Measurements from ENCODE around the gene ENC1. TPM values are rescaled to one million over a fixed set of nuclear protein-coding genes. Genes with fewer than 3 reads are reported as not detected.

ENC1 gene
- total RNA-seq, 4 donors from 2014 or later, result 3.4 to 7.8 (median 4.5) TPM

GRCh38 chr5:74638544-74638969 is 2.0 kb downstream of the ENC1 start:
- no peak for TF ChIP-seq CTCF (IDR thresholded peaks at IDR 0.05)
- no peak for TF ChIP-seq POLR2A (IDR thresholded peaks at IDR 0.05)
- WGBS, 2 donors, result 76 to 89% methylated on average over 1 of the region's 1 CpG
- peaks cover 0 to 28% of the 10 kb centered on the region in 2 donors for H3K4me1 ChIP-seq
- H3K27me3 ChIP-seq, result no peaks in the 10 kb centered on the region
- intact Hi-C loops (cut with DNase I), result no loop called here
- no peaks in the 10 kb centered on the region for H3K36me3 ChIP-seq
- no peak overlapping the region for H3K27ac ChIP-seq
- DNase-seq, result no peak
- no peak overlapping the region for H3K4me3 ChIP-seq (replicated peaks in 1 of 3)
- no peaks in the 10 kb centered on the region for H3K9me3 ChIP-seq

- DNase-seq, result no peak
- Histone ChIP-seq H3K4me1 (peaks cover 0 to 30% of the 10 kb centered on the region in 2 donors), H3K4me3 (replicated peaks in 1 of 3) (no peak overlapping the region), H3K27me3 (no peaks in the 10 kb centered on the region), H3K9me3 (no peaks in the 10 kb centered on the region), H3K36me3 (no peaks in the 10 kb centered on the region), H3K27ac (no peak overlapping the region)
- intact Hi-C loops (cut with DNase I), result no loop called here
- 75 to 80% methylated on average over 4 of the region's 4 CpGs for WGBS, 2 donors
- TF ChIP-seq POLR2A (IDR thresholded peaks at IDR 0.05), result no peak
- TF ChIP-seq CTCF (IDR thresholded peaks at IDR 0.05), result no peak
Observed at GRCh38 chr5:74636552-74636951, 4.0 kb downstream of the ENC1 start.

- DNase-seq, result no peak
- no peak overlapping the region for H3K27ac ChIP-seq
- TF ChIP-seq CTCF (IDR thresholded peaks at IDR 0.05) (no peak), POLR2A (IDR thresholded peaks at IDR 0.05) (no peak)
- peaks cover 2 to 34% of the 10 kb centered on the region in 2 donors for H3K4me1 ChIP-seq
- no peaks in the 10 kb centered on the region for H3K9me3 ChIP-seq
- intact Hi-C loops (cut with DNase I), result no loop called here
- WGBS, 2 donors, result 96 to 97% methylated on average over 12 of the region's 12 CpGs
- no peaks in the 10 kb centered on the region for H3K36me3 ChIP-seq
- no peak overlapping the region for H3K4me3 ChIP-seq (replicated peaks in 1 of 3)
- H3K27me3 ChIP-seq, result no peaks in the 10 kb centered on the region
Observed at GRCh38 chr5:74636149-74636548, 4.4 kb downstream of the ENC1 start.

GRCh38 chr5:74634611-74635286 is 5.8 kb downstream of the ENC1 start:
- Histone ChIP-seq H3K9me3 (no peaks in the 10 kb centered on the region), H3K4me1 (peaks cover 8 to 36% of the 10 kb centered on the region in 2 donors), H3K27me3 (no peaks in the 10 kb centered on the region), H3K36me3 (no peaks in the 10 kb centered on the region), H3K4me3 (replicated peaks in 1 of 3) (no peak overlapping the region), H3K27ac (no peak overlapping the region)
- WGBS, 2 donors, result 95 to 98% methylated on average over 15 to 16 of the region's 16 CpGs
- intact Hi-C loops (cut with DNase I), result no loop called here
- TF ChIP-seq POLR2A (IDR thresholded peaks at IDR 0.05), result no peak
- DNase-seq, result no peak

- no peak for TF ChIP-seq POLR2A (IDR thresholded peaks at IDR 0.05)
- TF ChIP-seq CTCF (IDR thresholded peaks at IDR 0.05), result no peak
- Histone ChIP-seq H3K27me3 (no peaks in the 10 kb centered on the region), H3K4me3 (replicated peaks in 1 of 3) (no peak overlapping the region), H3K9me3 (no peaks in the 10 kb centered on the region), H3K4me1 (peaks cover 8 to 25% of the 10 kb centered on the region in 2 donors), H3K36me3 (no peaks in the 10 kb centered on the region), H3K27ac (no peak overlapping the region)
- DNase-seq, result no peak
- 78 to 90% methylated on average over 9 of the region's 9 CpGs for WGBS, 2 donors
- intact Hi-C loops (cut with DNase I), result no loop called here
Observed at GRCh38 chr5:74633695-74634094, 6.8 kb downstream of the ENC1 start.

All from thyroid gland (tissue), 4 donors.